ENCODE results near the gene DIP2C. TPM values are rescaled to one million over a fixed set of nuclear protein-coding genes. Genes with fewer than 3 reads are reported as not detected.
A peak's percentile ranks its signal among the peaks of the same experiment; 100 is the strongest.

The DIP2C gene
- total and polyA plus RNA-seq, 7 experiments from 2014 or later = 1.1 to 8.7 (median 4.5) TPM

GRCh38 chr10:316390-316789 lies 373.1 kb downstream of the DIP2C start:
- H3K4me1 Mint-ChIP-seq = peaks cover 2 to 21% (median 13%) of the 10 kb centered on the region in 7 donors
- H3K4me1 ChIP-seq (ENCODE audit: control insufficient read depth in 2 of 2, insufficient read depth in 2 of 2, low read length in 2 of 2) = peaks cover 0 to 16% of the 10 kb centered on the region in 2 donors
- no peak overlapping the region for H3K4me3 ChIP-seq (ENCODE audit: low read length)
- no peak overlapping the region for H3K4me3 Mint-ChIP-seq
- no peaks in the 10 kb centered on the region for H3K9me3 Mint-ChIP-seq
- H3K27ac ChIP-seq (ENCODE audit: low read depth, low read length) = no peak overlapping the region
- H3K27me3 Mint-ChIP-seq = peaks cover 0 to 4% (median 0%) of the 10 kb centered on the region in 5 donors
- CTCF ChIA-PET = no interaction called here
- POLR2A ChIA-PET = interaction anchor here (1.5 kb wide), 1 partner anchor 13 kb away, joined by 3 read pairs; no protein-coding TSS in a partner anchor
- no peak for DNase-seq
- intact Hi-C loops (cut with micrococcal nuclease) = no loop called here
- H3K27ac Mint-ChIP-seq = no peak overlapping the region
- no peaks in the 10 kb centered on the region for H3K9me3 ChIP-seq (ENCODE audit: control insufficient read depth in 2 of 3, low read length in 3 of 3)
- H3K36me3 Mint-ChIP-seq = peaks cover 0 to 13% (median 3%) of the 10 kb centered on the region in 5 donors
- ATAC-seq = no peak
- H3K27me3 ChIP-seq (ENCODE audit: control insufficient read depth in 2 of 2, insufficient read depth in 2 of 2, low read length in 2 of 2) = no peaks in the 10 kb centered on the region
- peaks cover 0 to 4% (median 0%) of the 10 kb centered on the region in 3 experiments for H3K36me3 ChIP-seq (ENCODE audit: control insufficient read depth in 2 of 3, insufficient read depth in 3 of 3, low read length in 3 of 3)

- POLR2A ChIA-PET = interaction anchor here (0.9 to 1.5 kb wide), 2 partner anchors 15 to 19 kb away, joined by 3 read pairs; no protein-coding TSS in a partner anchor
- Histone ChIP-seq H3K27me3 (ENCODE audit: control insufficient read depth in 2 of 2, insufficient read depth in 2 of 2, low read length in 2 of 2) (no peaks in the 10 kb centered on the region), H3K4me1 (ENCODE audit: control insufficient read depth in 2 of 2, insufficient read depth in 2 of 2, low read length in 2 of 2) (peaks cover 0 to 16% of the 10 kb centered on the region in 2 donors), H3K4me3 (ENCODE audit: low read length) (no peak overlapping the region), H3K27ac (ENCODE audit: low read depth, low read length) (no peak overlapping the region), H3K36me3 (ENCODE audit: control insufficient read depth in 2 of 3, insufficient read depth in 3 of 3, low read length in 3 of 3) (peaks cover 0 to 4% (median 0%) of the 10 kb centered on the region in 3 experiments), H3K9me3 (ENCODE audit: control insufficient read depth in 2 of 3, low read length in 3 of 3) (no peaks in the 10 kb centered on the region)
- ATAC-seq (no peak), DNase-seq (no peak)
- intact Hi-C loops (cut with micrococcal nuclease) = loop anchor here in 1 of 2 donors (2.0 kb wide), 1 partner anchor 14 kb away; no protein-coding TSS in a partner anchor
- peak overlapping the region in 3 of 10 donors; percentile 5 to 48 (median 9) for H3K4me3 Mint-ChIP-seq
- H3K27ac Mint-ChIP-seq = peak overlapping the region in 5 of 9 donors; percentile 0 to 81 (median 58)
- peaks cover 0 to 4% (median 0%) of the 10 kb centered on the region in 5 donors for H3K27me3 Mint-ChIP-seq
- H3K4me1 Mint-ChIP-seq = peaks cover 2 to 21% (median 13%) of the 10 kb centered on the region in 7 donors
- no peaks in the 10 kb centered on the region for H3K9me3 Mint-ChIP-seq
- CTCF ChIA-PET = interaction anchor here (0.5 kb wide), 1 partner anchor 407 kb away, joined by 3 read pairs; no protein-coding TSS in a partner anchor
- H3K36me3 Mint-ChIP-seq = peaks cover 0 to 14% (median 3%) of the 10 kb centered on the region in 5 donors
These were observed 374.6 kb downstream of the DIP2C start for GRCh38 chr10:314871-315270.

GRCh38 chr10:314381-314780 lies 375.1 kb downstream of the DIP2C start:
- ATAC-seq (no peak), DNase-seq (no peak)
- H3K36me3 ChIP-seq (ENCODE audit: control insufficient read depth in 2 of 3, insufficient read depth in 3 of 3, low read length in 3 of 3) = peaks cover 0 to 4% (median 0%) of the 10 kb centered on the region in 3 experiments
- H3K4me3 Mint-ChIP-seq = no peak overlapping the region
- H3K27me3 Mint-ChIP-seq = peaks cover 0 to 4% (median 0%) of the 10 kb centered on the region in 5 donors
- H3K27ac Mint-ChIP-seq = no peak overlapping the region
- H3K36me3 Mint-ChIP-seq = peaks cover 0 to 15% (median 3%) of the 10 kb centered on the region in 5 donors
- CTCF ChIA-PET = no interaction called here
- no peak overlapping the region for H3K27ac ChIP-seq (ENCODE audit: low read depth, low read length)
- H3K4me1 Mint-ChIP-seq = peaks cover 2 to 21% (median 13%) of the 10 kb centered on the region in 7 donors
- H3K9me3 Mint-ChIP-seq = no peaks in the 10 kb centered on the region
- no peaks in the 10 kb centered on the region for H3K9me3 ChIP-seq (ENCODE audit: control insufficient read depth in 2 of 3, low read length in 3 of 3)
- H3K27me3 ChIP-seq (ENCODE audit: control insufficient read depth in 2 of 2, insufficient read depth in 2 of 2, low read length in 2 of 2) = no peaks in the 10 kb centered on the region
- H3K4me1 ChIP-seq (ENCODE audit: control insufficient read depth in 2 of 2, insufficient read depth in 2 of 2, low read length in 2 of 2) = peaks cover 0 to 16% of the 10 kb centered on the region in 2 donors
- POLR2A ChIA-PET = no interaction called here
- intact Hi-C loops (cut with micrococcal nuclease) = loop anchor here in 1 of 2 donors (2.0 kb wide), 1 partner anchor 14 kb away; no protein-coding TSS in a partner anchor
- no peak overlapping the region for H3K4me3 ChIP-seq (ENCODE audit: low read length)

GRCh38 chr10:311901-312665 lies 377.4 kb downstream of the DIP2C start:
- Histone ChIP-seq H3K4me1 (ENCODE audit: control insufficient read depth in 2 of 2, insufficient read depth in 2 of 2, low read length in 2 of 2) (peaks cover 0 to 16% of the 10 kb centered on the region in 2 donors), H3K4me3 (ENCODE audit: low read length) (no peak overlapping the region), H3K36me3 (ENCODE audit: control insufficient read depth in 2 of 3, insufficient read depth in 3 of 3, low read length in 3 of 3) (no peaks in the 10 kb centered on the region), H3K9me3 (ENCODE audit: control insufficient read depth in 2 of 3, low read length in 3 of 3) (no peaks in the 10 kb centered on the region), H3K27ac (ENCODE audit: low read depth, low read length) (no peak overlapping the region), H3K27me3 (ENCODE audit: control insufficient read depth in 2 of 2, insufficient read depth in 2 of 2, low read length in 2 of 2) (no peaks in the 10 kb centered on the region)
- Mint-ChIP-seq H3K27me3 (no peaks in the 10 kb centered on the region), H3K4me1 (peaks cover 5 to 23% (median 13%) of the 10 kb centered on the region in 7 donors), H3K4me3 (no peak overlapping the region), H3K36me3 (peaks cover 0 to 13% (median 0%) of the 10 kb centered on the region in 5 donors), H3K9me3 (no peaks in the 10 kb centered on the region), H3K27ac (peak overlapping the region in 1 of 9 donors; percentile 25)
- POLR2A ChIA-PET = no interaction called here
- no peak for ATAC-seq
- intact Hi-C loops (cut with micrococcal nuclease) = no loop called here
- CTCF ChIA-PET = no interaction called here
- no peak for DNase-seq

GRCh38 chr10:310976-311639 lies 378.4 kb downstream of the DIP2C start:
- H3K36me3 ChIP-seq (ENCODE audit: control insufficient read depth in 2 of 3, insufficient read depth in 3 of 3, low read length in 3 of 3) = no peaks in the 10 kb centered on the region
- no peak overlapping the region for H3K27ac ChIP-seq (ENCODE audit: low read depth, low read length)
- intact Hi-C loops (cut with micrococcal nuclease) = no loop called here
- no peaks in the 10 kb centered on the region for H3K9me3 ChIP-seq (ENCODE audit: control insufficient read depth in 2 of 3, low read length in 3 of 3)
- Mint-ChIP-seq H3K27me3 (no peaks in the 10 kb centered on the region), H3K9me3 (no peaks in the 10 kb centered on the region), H3K4me1 (peaks cover 5 to 24% (median 13%) of the 10 kb centered on the region in 7 donors), H3K4me3 (no peak overlapping the region), H3K27ac (no peak overlapping the region), H3K36me3 (peaks cover 0 to 13% (median 0%) of the 10 kb centered on the region in 5 donors)
- H3K4me3 ChIP-seq (ENCODE audit: low read length) = no peak overlapping the region
- ChIA-PET POLR2A (no interaction called here), CTCF (no interaction called here)
- ATAC-seq = no peak
- DNase-seq = no peak
- H3K27me3 ChIP-seq (ENCODE audit: control insufficient read depth in 2 of 2, insufficient read depth in 2 of 2, low read length in 2 of 2) = no peaks in the 10 kb centered on the region
- H3K4me1 ChIP-seq (ENCODE audit: control insufficient read depth in 2 of 2, insufficient read depth in 2 of 2, low read length in 2 of 2) = peaks cover 0 to 16% of the 10 kb centered on the region in 2 donors

- intact Hi-C loops (cut with micrococcal nuclease) = no loop called here
- Mint-ChIP-seq H3K9me3 (no peaks in the 10 kb centered on the region), H3K4me1 (peaks cover 5 to 18% (median 8%) of the 10 kb centered on the region in 7 donors), H3K36me3 (peaks cover 0 to 13% (median 0%) of the 10 kb centered on the region in 5 donors), H3K27ac (peak overlapping the region in 1 of 9 donors; percentile 75), H3K4me3 (no peak overlapping the region), H3K27me3 (no peaks in the 10 kb centered on the region)
- ATAC-seq (no peak), DNase-seq (no peak)
- H3K4me1 ChIP-seq (ENCODE audit: control insufficient read depth in 2 of 2, insufficient read depth in 2 of 2, low read length in 2 of 2) = peaks cover 0 to 15% of the 10 kb centered on the region in 2 donors
- H3K9me3 ChIP-seq (ENCODE audit: control insufficient read depth in 2 of 3, low read length in 3 of 3) = no peaks in the 10 kb centered on the region
- no peaks in the 10 kb centered on the region for H3K27me3 ChIP-seq (ENCODE audit: control insufficient read depth in 2 of 2, insufficient read depth in 2 of 2, low read length in 2 of 2)
- no peak overlapping the region for H3K4me3 ChIP-seq (ENCODE audit: low read length)
- ChIA-PET CTCF (no interaction called here), POLR2A (no interaction called here)
- H3K36me3 ChIP-seq (ENCODE audit: control insufficient read depth in 2 of 3, insufficient read depth in 3 of 3, low read length in 3 of 3) = no peaks in the 10 kb centered on the region
- no peak overlapping the region for H3K27ac ChIP-seq (ENCODE audit: low read depth, low read length)
These were observed 379.1 kb downstream of the DIP2C start for GRCh38 chr10:310371-310770.
